G401 (cell line): ENCODE results near the gene ANKRD39. TPM values are rescaled to one million over a fixed set of nuclear protein-coding genes. Genes with fewer than 3 reads are reported as not detected.

Experiments
- DNase-seq: peaks from one replicate; pipeline ENCODE4 v3.0.0-alpha.2; 2015; ENCODE audit warnings: low spot score
- in situ Hi-C: cut with HindIII; loops from 2 replicates; pipeline ENCODE4 v1.10.0; 2016; ENCODE audit warnings: low sequenced_read_pairs, mixed read lengths
- total RNA-seq: library from RNA; depleted of rRNA; stranded (reverse); fragments of >200 nt; shearing (Covaris generic); gene quantifications from 2 replicates; pipeline ENCODE4 v1.2.3, GENCODE V29; 2014

The ANKRD39 gene
- total RNA-seq, 1 experiment from 2014 or later = 28.4 TPM

DNA sequence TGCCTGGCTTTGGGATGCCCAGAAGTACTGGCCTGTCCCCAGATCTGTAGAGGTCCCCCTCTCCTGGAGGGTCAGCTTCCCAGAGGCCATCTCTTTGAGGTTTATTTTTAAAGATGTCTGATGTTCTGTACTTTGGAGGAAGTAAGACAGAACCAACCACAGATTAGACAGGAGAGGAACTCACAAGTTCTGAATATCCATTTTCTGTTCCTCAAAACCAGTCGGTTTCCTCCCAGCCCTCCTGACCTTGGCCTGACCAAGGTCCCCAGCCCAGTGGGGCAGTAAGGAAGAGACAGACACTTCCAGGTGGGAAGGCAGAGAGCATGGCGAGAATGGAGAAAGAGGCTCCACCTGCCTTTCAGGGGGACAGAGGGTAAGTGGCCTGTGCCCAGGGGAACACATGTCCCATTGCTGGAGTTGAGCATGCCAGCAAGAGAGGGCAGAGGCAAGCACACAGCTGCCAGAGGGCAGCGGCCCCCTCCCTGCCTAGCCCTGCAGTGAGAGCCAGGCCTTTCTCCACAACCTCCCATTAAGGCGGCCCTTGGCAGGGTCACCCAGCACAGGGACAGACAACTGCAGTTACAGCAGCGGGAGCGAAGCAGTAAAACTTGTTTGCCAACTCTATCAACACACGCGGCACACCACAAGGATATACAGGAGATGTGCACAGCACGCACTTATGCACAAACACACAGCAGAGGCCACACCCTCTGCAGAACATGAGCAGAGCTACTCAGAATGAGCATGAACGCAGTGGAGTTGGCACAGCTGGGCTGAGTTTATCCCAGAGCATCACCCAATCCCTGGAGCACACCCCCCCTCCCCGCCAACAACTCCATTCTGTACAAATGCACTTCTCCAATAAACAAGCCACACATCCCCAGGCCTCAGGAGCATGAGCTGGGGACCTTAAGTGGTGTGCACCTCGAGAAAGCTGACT is 30.5 kb upstream of the ANKRD39 start:
- no peak for DNase-seq

DNA sequence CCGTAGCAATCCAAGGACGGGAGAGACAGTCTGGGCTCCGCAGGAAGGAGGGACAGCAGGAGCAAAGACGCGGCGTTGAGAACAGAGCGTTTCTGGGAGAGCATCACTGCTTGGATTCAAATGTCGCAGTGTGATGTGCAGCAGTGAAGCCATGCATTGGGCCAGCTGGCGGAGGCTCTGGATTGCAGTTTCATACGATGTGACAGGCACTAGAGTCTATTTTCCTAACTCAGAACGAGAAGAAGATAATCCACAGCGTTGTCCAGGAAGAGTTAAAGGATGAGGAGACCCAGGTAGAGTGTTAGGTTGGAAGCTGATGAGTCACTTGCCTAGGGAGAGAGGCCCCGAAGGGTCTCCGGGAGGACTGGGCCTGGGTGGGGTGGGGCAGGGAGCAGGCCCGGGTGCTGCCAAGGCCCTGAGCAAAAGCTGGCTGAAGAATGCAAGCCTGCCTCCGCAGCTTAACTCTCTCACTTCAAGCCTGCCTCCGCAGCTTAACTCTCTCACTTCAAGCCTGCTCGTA is 29.7 kb upstream of the ANKRD39 start:
- in situ Hi-C loops = no loop called here
- DNase-seq = peak; percentile 85

More for the DNA sequence above, 30.5 kb upstream of the ANKRD39 start:
- in situ Hi-C loops = no loop called here

DNA sequence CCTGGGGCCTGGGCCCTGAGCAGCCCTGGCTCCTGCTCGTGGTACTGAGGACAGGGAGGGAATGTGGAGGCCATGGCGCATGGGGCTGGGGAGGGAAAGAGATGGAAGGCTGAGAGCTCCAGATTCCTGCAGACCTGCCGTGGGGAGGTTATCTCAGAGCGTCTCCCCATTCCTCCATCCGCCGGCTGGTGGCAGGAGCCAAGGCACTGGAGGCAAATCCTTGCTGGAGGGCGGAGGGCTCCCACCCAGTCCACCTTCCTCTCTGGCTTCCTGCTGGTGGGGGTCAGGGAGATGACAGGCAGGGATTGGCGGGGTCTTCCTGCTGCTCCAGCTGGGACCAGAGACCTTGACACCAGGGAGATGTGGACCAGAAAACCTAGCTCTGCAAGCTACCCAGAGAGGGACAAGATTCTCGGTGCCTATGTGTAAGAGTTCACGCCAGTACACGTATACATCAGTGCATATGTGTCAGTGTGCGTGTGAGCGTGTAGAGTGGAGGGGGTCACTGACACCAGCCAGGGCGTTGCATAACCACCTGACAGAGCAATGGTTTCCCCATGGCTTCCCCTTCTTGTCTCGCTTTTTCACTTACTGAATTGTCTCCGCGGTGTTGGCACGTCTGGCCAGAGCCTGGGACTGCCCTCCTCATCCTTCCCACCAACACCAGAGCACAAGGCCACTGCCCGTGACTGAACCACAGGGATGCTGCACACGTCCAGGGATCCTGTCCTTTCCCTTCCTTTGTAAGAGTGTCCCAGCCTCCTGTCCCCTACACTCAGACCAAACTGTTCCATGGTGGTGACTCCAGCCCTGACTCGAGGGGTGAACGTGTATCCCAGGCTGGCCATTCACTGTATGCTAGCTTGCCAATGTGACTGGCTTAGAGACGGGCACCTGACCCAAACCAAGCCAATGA is 27.9 kb upstream of the ANKRD39 start:
- DNase-seq = no peak
- in situ Hi-C loops = no loop called here

DNA sequence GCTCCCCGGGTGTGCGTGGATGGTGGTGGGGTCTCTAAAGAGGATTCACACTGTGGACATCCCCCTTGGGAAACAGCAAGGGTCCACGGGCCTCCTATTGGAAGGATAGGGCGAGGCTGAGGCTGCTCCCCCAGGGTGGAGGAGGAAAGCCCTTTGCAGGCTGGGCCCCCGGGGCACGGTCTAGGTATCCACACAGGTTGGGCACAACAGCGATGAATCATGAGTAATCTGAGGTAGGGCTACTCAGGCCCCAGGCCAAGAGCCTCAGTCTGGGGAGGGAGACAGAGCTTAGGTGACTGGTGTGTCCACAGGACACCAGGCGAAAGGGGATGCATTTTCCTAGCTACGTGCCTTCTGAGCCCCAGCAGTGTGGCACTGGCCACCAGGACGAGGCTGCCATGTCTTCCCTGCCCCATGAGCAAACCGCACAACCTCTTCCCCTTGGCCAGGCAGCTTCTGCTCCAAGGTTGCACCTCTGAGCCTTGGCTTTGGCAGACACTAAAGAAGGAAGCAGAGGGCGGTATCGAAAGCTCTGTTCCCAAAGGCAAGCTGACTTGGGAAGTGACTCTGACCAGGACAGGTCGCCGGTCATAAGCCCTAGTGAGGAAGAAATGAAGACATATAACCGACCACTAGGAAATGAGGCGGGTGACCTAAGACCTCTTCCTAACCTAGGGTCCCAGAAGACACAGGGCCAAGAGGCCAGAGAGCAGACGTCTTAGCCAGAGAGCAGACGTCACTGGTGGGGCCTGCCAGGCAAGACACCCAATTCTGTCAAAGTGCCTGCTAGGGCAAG is 26.7 kb upstream of the ANKRD39 start:
- in situ Hi-C loops = no loop called here

DNA sequence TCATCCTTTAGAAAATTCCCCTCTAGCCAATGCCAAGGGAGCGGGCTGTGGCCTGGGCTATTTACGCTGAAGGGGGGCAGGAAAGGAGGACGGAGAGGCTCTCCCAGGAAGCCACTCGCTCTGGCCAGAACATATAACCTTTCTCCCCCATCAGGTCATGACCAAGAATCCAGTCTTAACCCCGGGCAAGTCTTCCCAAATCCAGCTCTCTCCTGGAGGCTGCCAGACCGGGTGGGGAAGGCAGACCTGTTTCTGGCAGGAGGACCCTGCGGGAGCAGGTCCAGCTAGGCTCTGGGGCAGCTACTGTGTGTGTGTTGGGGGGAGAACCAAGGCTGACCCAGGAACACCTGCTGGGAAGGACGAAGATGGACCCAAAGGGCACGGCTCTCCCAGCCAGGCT is 25.5 kb upstream of the ANKRD39 start:
- in situ Hi-C loops = no loop called here
- DNase-seq = no peak

More for the DNA sequence above, 26.7 kb upstream of the ANKRD39 start:
- DNase-seq = no peak

DNA sequence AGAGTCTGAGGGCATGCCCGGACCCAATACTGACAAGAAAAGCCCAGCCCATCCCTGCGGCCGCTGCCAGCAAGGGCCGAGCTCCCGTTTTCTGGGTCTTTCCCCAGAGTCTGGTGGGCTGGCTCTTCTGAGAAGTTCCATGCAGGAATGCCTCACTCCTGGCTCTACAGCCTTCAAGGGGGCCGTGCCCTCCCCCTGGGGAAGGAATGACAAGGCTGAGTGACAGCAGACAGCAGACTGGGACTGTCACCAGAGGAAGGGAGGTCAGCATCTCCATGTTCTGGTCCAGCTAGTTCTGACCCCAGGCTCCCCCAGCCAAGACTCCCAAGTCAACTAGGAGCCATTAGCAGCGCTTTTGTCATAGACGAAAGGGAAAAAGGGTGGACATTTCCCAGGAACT is 25.1 kb upstream of the ANKRD39 start:
- in situ Hi-C loops = no loop called here
- DNase-seq = no peak

DNA sequence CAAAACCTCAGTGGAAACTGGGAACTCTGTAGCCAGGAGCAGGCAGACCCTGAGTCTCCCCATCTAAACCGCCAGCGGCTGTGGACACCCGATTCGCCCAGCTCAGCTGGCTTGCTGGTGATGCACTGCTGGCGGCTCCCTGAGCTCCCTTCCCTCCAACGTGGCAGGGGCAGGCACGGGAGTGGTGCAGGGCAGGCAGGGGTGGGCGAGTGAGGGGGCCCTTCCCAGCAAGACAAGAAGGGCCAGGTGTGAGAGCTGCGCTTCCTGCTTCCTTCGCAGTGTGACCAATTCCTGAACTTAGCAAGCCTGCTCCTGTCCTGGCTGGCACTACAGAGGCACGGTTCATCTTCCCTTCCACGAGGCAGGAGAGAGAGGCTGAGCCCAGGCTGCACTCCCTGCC is 24.4 kb upstream of the ANKRD39 start:
- in situ Hi-C loops = no loop called here
- DNase-seq = no peak

DNA sequence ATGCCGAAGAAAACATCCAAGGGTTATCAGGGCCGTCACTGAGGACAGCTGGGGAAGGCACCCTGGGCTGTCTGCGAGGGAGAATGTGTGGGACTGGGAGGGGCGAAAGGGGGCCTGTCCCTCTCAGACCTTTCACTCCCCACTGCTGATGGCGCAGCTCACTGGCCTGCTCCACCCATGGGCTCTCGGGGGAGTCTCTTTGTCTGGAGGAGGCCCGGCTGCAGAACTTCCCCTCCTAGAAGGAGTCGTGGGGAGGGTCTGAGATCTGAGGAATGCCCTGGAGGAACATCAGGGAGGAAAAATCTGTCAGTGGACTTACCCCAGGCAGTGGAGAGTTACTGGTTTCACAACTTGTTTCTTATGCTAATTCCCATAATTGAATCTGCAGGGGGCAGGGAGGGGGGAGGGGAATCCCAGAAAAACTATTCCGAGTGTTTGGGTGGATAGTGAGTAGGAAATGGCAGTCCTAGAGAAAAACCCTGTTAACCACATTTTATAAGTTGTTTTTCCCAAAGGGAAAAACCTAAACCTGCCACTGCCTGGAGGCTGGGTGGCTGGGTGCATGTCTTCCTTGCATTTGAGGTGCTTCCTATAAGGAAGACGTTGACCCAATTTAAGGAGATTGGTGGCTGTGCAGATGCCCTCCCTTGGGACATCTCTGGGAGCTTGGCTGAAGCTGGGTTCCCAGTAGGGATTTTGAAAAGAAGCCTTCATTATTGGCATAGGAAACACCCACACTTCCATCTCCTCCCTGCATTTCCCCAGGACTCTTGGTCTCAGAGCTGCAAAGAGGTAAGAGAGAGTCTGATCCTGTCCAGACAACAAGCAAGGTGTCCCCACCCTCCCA is 23.8 kb upstream of the ANKRD39 start:
- in situ Hi-C loops = no loop called here
- no peak for DNase-seq

DNA sequence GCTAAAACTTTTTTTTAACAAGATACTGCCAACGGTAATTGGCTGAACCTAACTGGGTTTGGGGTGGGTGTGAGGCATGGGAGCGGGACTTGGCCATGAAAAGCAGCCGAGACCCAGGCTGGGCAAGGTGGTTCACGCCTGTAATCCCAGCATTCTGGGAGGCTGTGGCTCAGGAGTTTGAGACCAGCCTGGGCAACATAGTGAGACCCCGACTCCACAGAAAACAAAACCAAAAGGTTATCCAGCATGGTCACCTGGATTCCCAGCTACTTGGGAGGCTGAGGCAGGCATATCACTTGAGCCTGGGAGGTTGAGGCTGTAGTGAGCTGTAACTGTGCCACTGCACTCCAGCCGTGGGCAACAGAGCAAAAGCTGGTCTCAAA is 23.1 kb upstream of the ANKRD39 start:
- DNase-seq = no peak
- in situ Hi-C loops = no loop called here

DNA sequence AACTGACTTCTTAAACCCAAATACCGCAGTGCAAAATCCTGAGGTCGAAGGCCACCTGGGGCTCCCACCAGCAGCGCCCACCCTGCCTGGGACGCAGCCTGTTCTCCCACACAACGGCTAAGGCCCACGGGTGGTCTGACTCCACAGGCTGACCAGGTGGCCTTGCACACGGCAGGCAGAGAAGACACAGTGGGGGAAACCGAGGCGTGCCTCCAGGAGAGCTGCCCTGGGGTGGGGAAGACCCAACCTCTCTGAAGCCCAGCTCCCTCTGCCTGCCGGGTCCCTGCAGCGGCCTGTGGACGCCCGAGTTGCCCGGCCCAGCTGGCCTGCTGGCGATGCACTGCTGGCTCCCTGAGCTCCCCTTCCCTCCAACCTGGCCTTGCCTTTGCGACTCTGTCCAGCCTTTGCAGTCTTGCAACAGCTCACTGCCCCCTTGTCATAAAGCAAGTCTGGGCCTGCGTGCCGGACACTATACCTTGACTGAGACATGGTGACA is 21.8 kb upstream of the ANKRD39 start:
- in situ Hi-C loops = no loop called here
- DNase-seq = no peak

DNA sequence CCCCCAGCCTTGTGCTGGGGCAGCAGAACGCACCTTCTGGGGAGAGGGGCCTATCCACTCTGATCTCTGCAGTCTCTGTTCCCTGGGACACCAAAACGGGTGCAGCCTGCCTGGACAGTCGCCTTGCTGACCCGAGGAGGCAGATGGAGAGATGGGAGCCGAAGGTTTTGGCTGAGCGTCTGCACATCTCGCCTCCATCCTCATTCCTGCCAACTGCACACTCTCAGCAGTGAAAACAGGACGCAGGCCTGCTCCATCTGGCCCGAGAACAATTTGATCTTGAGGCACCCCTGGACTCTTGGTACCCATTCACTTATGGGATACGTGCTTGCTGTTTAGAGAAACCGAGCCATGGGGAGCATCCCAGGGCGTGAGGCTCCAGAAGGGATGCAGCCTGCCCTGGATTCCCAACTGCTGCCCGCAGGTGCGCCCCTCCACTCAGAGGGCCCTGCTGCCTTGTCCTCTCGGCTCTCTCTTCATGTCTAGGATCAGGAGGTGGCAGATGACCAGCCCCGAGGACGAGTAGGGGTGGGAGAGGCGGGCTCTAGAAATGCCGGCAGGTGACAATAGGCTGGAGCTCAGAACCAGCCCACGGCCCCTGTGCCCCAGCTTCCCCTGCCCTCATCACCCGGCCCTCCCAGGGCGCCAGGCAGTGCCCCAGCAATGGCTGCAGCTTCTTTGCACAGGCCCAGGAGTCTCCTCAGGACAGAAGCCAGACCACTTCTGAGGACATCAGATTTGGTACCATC is 21.2 kb upstream of the ANKRD39 start:
- in situ Hi-C loops = no loop called here
- peak; percentile 93 for DNase-seq

DNA sequence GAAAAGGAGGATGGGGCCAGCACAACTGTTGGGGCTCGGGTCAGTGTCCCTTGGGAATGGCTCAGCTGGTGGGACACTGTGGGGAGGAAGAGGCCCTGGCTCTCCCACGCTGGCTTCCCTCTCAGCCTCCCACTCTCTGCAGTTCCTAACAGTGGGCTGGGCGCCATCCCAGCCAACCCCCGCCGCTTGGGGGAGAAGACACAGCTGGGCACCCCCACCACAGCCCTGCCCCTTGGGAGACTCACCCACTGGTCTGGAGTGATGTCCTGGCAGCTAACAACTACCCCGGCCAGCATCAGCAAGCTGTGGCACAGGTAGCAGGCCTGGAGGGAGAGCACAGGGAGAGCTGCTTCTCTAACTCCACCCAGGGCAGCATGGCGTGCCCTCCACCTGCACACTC is 20.4 kb upstream of the ANKRD39 start:
- no peak for DNase-seq
- in situ Hi-C loops = no loop called here

DNA sequence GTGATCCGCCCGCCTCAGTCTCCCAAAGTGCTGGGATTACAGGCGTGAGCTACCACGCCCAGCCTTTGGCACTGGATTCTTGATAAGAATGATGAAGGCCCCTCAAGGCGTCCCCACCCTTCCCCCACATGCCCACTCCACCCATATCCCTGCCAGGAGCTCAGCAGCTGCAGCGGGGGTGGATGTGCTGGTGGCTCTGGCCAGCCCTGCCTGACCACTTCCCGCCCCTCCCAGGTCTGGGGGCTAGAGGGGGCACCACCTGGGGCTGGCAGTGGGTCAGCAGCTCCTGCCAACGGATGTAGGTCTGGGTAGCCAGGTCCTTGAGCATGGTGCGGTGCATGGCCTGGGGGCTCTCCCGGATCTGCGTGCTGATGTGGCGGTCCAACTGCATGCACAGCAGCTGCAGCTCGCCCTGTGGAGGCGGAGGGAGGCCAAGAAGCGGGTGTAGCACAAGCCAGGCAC is 19.8 kb upstream of the ANKRD39 start:
- in situ Hi-C loops = no loop called here
- no peak for DNase-seq

DNA sequence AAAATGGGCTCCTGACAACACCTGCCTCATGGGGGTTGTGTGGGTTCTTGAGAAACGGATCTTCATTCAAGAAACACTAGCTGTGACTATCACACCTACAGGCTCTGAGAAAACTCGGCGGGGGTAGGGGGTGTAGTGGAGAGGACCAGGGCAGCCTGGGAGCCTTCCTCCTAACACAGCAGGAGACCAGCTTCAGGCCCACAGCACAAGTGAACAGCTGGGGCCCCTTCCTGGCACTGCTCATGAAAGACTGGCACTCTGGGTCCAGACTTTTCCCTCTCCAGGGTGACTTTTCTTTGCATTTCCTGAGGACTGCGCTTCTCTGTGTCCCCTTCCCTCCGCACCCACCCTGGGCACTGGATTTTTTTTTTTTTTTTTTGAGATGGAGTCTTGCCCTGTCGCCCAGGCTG is 19.2 kb upstream of the ANKRD39 start:
- in situ Hi-C loops = no loop called here
- DNase-seq = no peak

DNA sequence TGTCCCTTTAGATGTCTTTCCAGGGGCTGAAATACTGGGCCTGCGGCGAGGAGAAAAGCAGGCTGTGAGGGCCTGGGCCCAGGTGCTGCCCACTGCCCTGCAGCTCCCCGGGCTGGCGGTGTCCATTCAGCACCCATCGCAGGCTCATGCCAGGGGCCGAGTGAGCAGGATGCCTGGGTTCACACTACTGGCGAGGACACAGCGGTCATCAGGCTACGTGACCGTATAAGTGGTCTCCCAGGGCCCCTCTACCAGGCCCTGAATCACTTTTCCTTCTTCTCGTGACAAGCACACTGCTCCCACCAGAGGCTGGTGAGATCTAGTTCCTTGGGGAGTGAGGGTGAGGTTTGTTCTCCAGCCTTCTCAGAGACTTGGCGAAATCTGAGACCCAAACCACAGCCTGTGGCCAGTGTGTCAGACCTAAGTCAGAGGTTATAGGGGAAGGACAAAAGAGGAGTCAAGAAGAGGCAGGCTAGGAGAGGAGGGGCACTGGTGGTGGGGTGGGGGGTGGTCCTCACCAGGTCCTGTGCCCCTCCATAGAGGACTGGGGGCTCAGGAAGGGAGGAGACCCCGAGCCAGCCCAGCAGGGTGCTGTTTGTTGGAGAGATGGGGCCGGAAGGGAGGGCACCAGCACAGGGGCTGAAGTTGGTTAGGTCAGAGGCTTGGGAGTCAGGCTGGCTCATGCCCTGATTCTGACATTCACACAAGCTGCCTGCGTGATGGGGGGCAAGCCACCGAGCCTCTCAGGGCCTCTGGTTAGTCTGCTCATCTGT is 18.6 kb upstream of the ANKRD39 start:
- in situ Hi-C loops = no loop called here
- DNase-seq = no peak

DNA sequence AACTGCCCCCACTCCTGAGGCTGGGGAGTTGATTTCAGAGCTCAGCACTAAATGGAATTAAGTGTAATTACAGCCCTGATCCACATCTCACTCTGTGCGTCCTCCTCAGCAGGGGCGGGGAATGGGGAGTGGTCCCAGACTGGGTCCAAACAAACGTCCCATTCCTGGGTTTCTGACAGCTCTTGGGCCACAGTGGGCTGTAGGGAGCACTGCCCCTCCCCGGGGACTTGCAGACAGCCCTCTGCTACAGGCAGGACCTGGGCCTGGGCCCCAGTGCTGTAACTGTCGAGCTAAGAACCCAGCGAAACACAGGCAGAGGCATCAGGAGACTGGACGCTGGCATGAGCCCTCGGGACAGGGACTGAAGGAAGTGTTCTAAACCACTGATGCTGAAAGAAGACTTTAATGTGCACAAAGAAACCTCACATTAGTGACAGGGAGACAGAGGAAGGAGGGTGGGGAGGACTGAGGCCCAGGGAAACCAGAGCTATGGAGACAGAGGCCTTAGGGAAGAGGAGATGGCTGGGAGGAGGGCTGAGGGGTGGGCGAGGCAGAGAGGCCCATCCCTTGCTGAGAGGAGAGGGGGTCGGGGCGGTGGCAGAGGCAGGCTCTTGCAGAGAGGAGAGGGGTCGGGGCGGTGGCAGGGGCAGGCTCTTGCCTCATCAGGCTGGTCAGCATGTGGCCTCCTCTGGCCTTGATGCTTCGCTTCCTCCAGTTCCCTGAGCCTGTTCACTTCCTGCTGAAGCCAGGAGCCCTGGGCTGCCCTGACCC is 17.9 kb upstream of the ANKRD39 start:
- in situ Hi-C loops = no loop called here
- no peak for DNase-seq
